ENCODE results near the gene LRRC4C.

Gene LRRC4C

GRCh38 chr11:41459465-41460401, at the start of gene LRRC4C:
Gene LRRC4C, minus strand, starts transcription at chr11:41459652.
- TF ChIP-seq CTCF (IDR thresholded peaks at IDR 0.05): no peak

GRCh38 chr11:41508121-41508520, 48.7 kb upstream of the LRRC4C start:
- TF ChIP-seq CTCF (IDR thresholded peaks at IDR 0.05): no peak

GRCh38 chr11:41499429-41499828, 40.0 kb upstream of the LRRC4C start:
- TF ChIP-seq CTCF (IDR thresholded peaks at IDR 0.05): no peak

GRCh38 chr11:41498726-41499125, 39.3 kb upstream of the LRRC4C start:
- peak; percentile 68 for TF ChIP-seq CTCF (IDR thresholded peaks at IDR 0.05)

- no peak for TF ChIP-seq CTCF (IDR thresholded peaks at IDR 0.05)
Measured at GRCh38 chr11:41497974-41498373, 38.5 kb upstream of the LRRC4C start.

- TF ChIP-seq CTCF (IDR thresholded peaks at IDR 0.05): no peak
Measured at GRCh38 chr11:41494716-41495115, 35.3 kb upstream of the LRRC4C start.

GRCh38 chr11:41486424-41486823, 27.0 kb upstream of the LRRC4C start:
- TF ChIP-seq CTCF (IDR thresholded peaks at IDR 0.05): no peak
